H1 (cell line): ENCODE measurements around the gene BBS2. TPM values are rescaled to one million over a fixed set of nuclear protein-coding genes. Genes with fewer than 3 reads are reported as not detected.

ENCODE experiments used
- CTCF ChIA-PET: fragments of 300-600 bp; sonication (Branson Sonifier 250); formaldehyde crosslinking; loops from one replicate; lab custom pipeline; 2021; ENCODE audit not compliant: partially characterized antibody; lab: Charles Lee
- POLR2A ChIA-PET: fragments of 300-600 bp; sonication (Branson Sonifier 250); formaldehyde crosslinking; loops from one replicate; lab custom pipeline; 2021; ENCODE audit warnings: inconsistent platforms; ENCODE audit not compliant: partially characterized antibody; lab: Charles Lee
- DNase-seq, 2 experiments: peaks; one replicate each; pipeline versions ENCODE4 v3.0.0 to v3.0.0-alpha.2; 2010 to 2022; ENCODE audit warnings: low spot score in 2 of 2, low read depth in 1 of 2, mixed read lengths in 1 of 2
- FAIRE-seq: peaks from 2 replicates; lab custom pipeline; 2011; peaks lifted over from hg19 to GRCh38; lab: Jason Lieb, UNC
- H2AFZ ChIP-seq: 2 replicates; pipeline ENCODE4 v1.8.1; 2012; ENCODE audit warnings: low read length, inconsistent platforms
- H2AK5ac ChIP-seq: 2 replicates; pipeline ENCODE4 v1.6.1; 2013; ENCODE audit warnings: low read depth, low read length
- H2BK120ac ChIP-seq: replicated peaks from 2 replicates; pipeline ENCODE3; 2013; ENCODE audit warnings: low read depth, low read length, inconsistent platforms
- H2BK12ac ChIP-seq: 2 replicates; pipeline ENCODE4 v1.6.1; 2013; ENCODE audit warnings: low read depth, low read length
- H2BK15ac ChIP-seq: 2 replicates; pipeline ENCODE4 v1.6.1; 2013; ENCODE audit warnings: low read length
- H2BK20ac ChIP-seq: 2 replicates; pipeline ENCODE4 v1.6.1; 2013; ENCODE audit warnings: low read length
- H2BK5ac ChIP-seq: 2 replicates; pipeline ENCODE4 v1.6.1; 2013; ENCODE audit warnings: low read depth, low read length
- H3K14ac ChIP-seq: 2 replicates; pipeline ENCODE4 v1.6.1; 2013; ENCODE audit warnings: inconsistent platforms; ENCODE audit not compliant: insufficient read length
- H3K18ac ChIP-seq: 2 replicates; pipeline ENCODE4 v1.6.1; 2013; ENCODE audit warnings: low read length; ENCODE audit errors: extremely low read depth
- H3K23ac ChIP-seq: 2 replicates; pipeline ENCODE4 v1.6.1; 2013; ENCODE audit warnings: inconsistent platforms; ENCODE audit not compliant: insufficient read length
- H3K23me2 ChIP-seq: 2 replicates; pipeline ENCODE4 v1.6.1; 2013; ENCODE audit warnings: low read depth, low read length
- H3K27ac ChIP-seq: 2 replicates; pipeline ENCODE4 v1.6.1; 2011; ENCODE audit warnings: low read depth, low read length, inconsistent platforms
- H3K27me3 ChIP-seq, 4 experiments: replicated peaks in 1 of 4; 1 replicate in 1 of 4; 2 replicates in 3 of 4; pipeline versions ENCODE4 v1.6.1 to v1.8.1; 2011 to 2013; ENCODE audit warnings: low read length in 3 of 4, mild to moderate bottlenecking in 3 of 4, inconsistent platforms in 2 of 4, mixed read lengths in 2 of 4, moderate library complexity in 1 of 4; ENCODE audit not compliant: control insufficient read depth in 3 of 4, insufficient read depth in 3 of 4; ENCODE audit errors: extremely low read depth in 1 of 4
- H3K36me3 ChIP-seq, 4 experiments: 2 replicates each; pipeline versions ENCODE4 v1.6.1 to v1.8.1; 2011 to 2013; ENCODE audit warnings: mild to moderate bottlenecking in 4 of 4, low read length in 3 of 4, moderate library complexity in 2 of 4, control low read depth in 1 of 4, inconsistent platforms in 1 of 4; ENCODE audit not compliant: insufficient read depth in 4 of 4, control insufficient read depth in 2 of 4
- H3K4ac ChIP-seq: replicated peaks from 2 replicates; pipeline ENCODE3; 2013; ENCODE audit warnings: low read length, low read depth, mixed read lengths, inconsistent platforms; ENCODE audit not compliant: insufficient read length
- H3K4me1 ChIP-seq, 4 experiments: replicated peaks in 1 of 4; 1 replicate in 1 of 4; 2 replicates in 3 of 4; pipeline versions ENCODE4 v1.6.1 to v1.8.1; 2011 to 2013; ENCODE audit warnings: low read length in 3 of 4, inconsistent platforms in 2 of 4, mixed read lengths in 1 of 4; ENCODE audit not compliant: insufficient read depth in 4 of 4, control insufficient read depth in 3 of 4
- H3K4me2 ChIP-seq, 2 experiments: 2 replicates each; pipeline versions ENCODE4 v1.6.1 to v1.8.1; 2011 to 2013; ENCODE audit warnings: low read depth in 2 of 2, low read length in 2 of 2, control low read depth in 1 of 2, inconsistent platforms in 1 of 2, mild to moderate bottlenecking in 1 of 2; ENCODE audit not compliant: insufficient read depth in 1 of 2
- H3K4me3 ChIP-seq, 4 experiments: fragments of 200-600, 300-600 bp in 1 of 4; sonication (generic), shearing (Covaris generic), sonication (Bioruptor Twin) in 1 of 4; 2 replicates each; pipeline versions ENCODE4 v1.5.1 to v1.8.1; 2011 to 2016; ENCODE audit warnings: low read length in 4 of 4, low read depth in 3 of 4, control low read depth in 2 of 4, inconsistent platforms in 2 of 4, mild to moderate bottlenecking in 2 of 4, mixed read lengths in 1 of 4, moderate library complexity in 1 of 4; ENCODE audit not compliant: insufficient read depth in 2 of 4; ENCODE audit errors: extremely low read depth in 1 of 4
- H3K56ac ChIP-seq: replicated peaks from 2 replicates; pipeline ENCODE3; 2013; ENCODE audit warnings: low read depth, mild to moderate bottlenecking, mixed read lengths, low read length, inconsistent platforms; ENCODE audit not compliant: insufficient read length
- H3K79me1 ChIP-seq: 2 replicates; pipeline ENCODE4 v1.6.1; 2013; ENCODE audit warnings: low read depth, low read length, control low read depth
- H3K79me2 ChIP-seq, 2 experiments: 2 replicates each; pipeline versions ENCODE4 v1.6.1 to v1.8.1; 2012 to 2013; ENCODE audit warnings: low read length in 2 of 2, mild to moderate bottlenecking in 2 of 2, inconsistent platforms in 1 of 2; ENCODE audit not compliant: insufficient read depth in 2 of 2, control insufficient read depth in 1 of 2
- H3K9ac ChIP-seq, 4 experiments: replicated peaks in 1 of 4; 1 replicate in 1 of 4; 2 replicates in 3 of 4; pipeline versions ENCODE4 v1.6.1 to v1.8.1; 2011 to 2013; ENCODE audit warnings: low read depth in 3 of 4, low read length in 3 of 4, control low read depth in 2 of 4, mild to moderate bottlenecking in 2 of 4, moderate library complexity in 2 of 4, inconsistent platforms in 1 of 4; ENCODE audit errors: extremely low read depth in 1 of 4
- H3K9me3 ChIP-seq, 2 experiments: 2 replicates each; pipeline versions ENCODE4 v1.6.1 to v1.8.1; 2012 to 2013; ENCODE audit warnings: mild to moderate bottlenecking in 2 of 2, moderate library complexity in 2 of 2, control low read depth in 1 of 2, inconsistent platforms in 1 of 2, low read depth in 1 of 2, low read length in 1 of 2, mixed read lengths in 1 of 2; ENCODE audit not compliant: insufficient read depth in 2 of 2
- H4K20me1 ChIP-seq, 2 experiments: replicated peaks in 1 of 2; 2 replicates each; pipeline versions ENCODE3 to v1.8.1; 2011 to 2013; ENCODE audit warnings: inconsistent platforms in 2 of 2, low read length in 2 of 2, mild to moderate bottlenecking in 1 of 2; ENCODE audit not compliant: insufficient read depth in 2 of 2, control insufficient read depth in 1 of 2
- H4K5ac ChIP-seq: 2 replicates; pipeline ENCODE4 v1.6.1; 2013; ENCODE audit warnings: low read length, low read depth, mixed read lengths, inconsistent platforms; ENCODE audit not compliant: insufficient read length
- H4K8ac ChIP-seq: 2 replicates; pipeline ENCODE4 v1.8.0; 2013; ENCODE audit warnings: mild to moderate bottlenecking, moderate library complexity, low read length, inconsistent platforms; ENCODE audit not compliant: insufficient read depth; ENCODE audit errors: extremely low read depth
- H4K91ac ChIP-seq: replicated peaks from 2 replicates; pipeline ENCODE3; 2013; ENCODE audit warnings: low read length, mixed read lengths, inconsistent platforms; ENCODE audit not compliant: insufficient read length
- CEBPB ChIP-seq: IDR thresholded peaks from 2 replicates; pipeline ENCODE4 v1.6.1; 2012; ENCODE audit warnings: low read depth, low read length
- CTBP2 ChIP-seq: IDR thresholded peaks from 2 replicates; pipeline ENCODE4 v1.7.0; 2011; ENCODE audit warnings: borderline replicate concordance, mild to moderate bottlenecking, moderate library complexity, mixed read lengths, low read length; ENCODE audit not compliant: insufficient read depth, insufficient read length
- HDAC2 ChIP-seq, 2 experiments: fragments of 300-600 bp in 1 of 2; sonication (generic) in 1 of 2; IDR thresholded peaks; 2 replicates each; pipeline ENCODE4 v1.6.1; 2011 to 2012; ENCODE audit warnings: low read depth in 2 of 2, low read length in 2 of 2, mild to moderate bottlenecking in 2 of 2, moderate library complexity in 2 of 2, borderline replicate concordance in 1 of 2, inconsistent platforms in 1 of 2
- JUND ChIP-seq: IDR thresholded peaks from 2 replicates; pipeline ENCODE4 v1.6.1; 2011; ENCODE audit warnings: mild to moderate bottlenecking, improper control_type of control experiment, low read length
- KDM1A ChIP-seq: fragments of 200-600, 300-600 bp; sonication (generic); IDR thresholded peaks from 2 replicates; pipeline ENCODE4 v1.7.1; 2016; ENCODE audit warnings: mild to moderate bottlenecking, low read length, borderline replicate concordance
- KDM5A ChIP-seq: fragments of 200-600 bp; IDR thresholded peaks from 2 replicates; pipeline ENCODE4 v1.7.1; 2012; ENCODE audit warnings: mild to moderate bottlenecking, low read length, inconsistent platforms, mixed read lengths
- RNF2 ChIP-seq: fragments of 200-900, 300-1000 bp; sonication (generic); IDR thresholded peaks from 2 replicates; pipeline ENCODE4 v1.7.1; 2016; ENCODE audit warnings: borderline replicate concordance, low read depth, mild to moderate bottlenecking, antibody characterized with exemption, low read length; ENCODE audit not compliant: poor library complexity, severe bottlenecking; ENCODE audit errors: missing control alignments
- SIRT6 ChIP-seq: IDR thresholded peaks from one replicate; pipeline ENCODE4 v1.7.1; 2012; ENCODE audit warnings: low read length, inconsistent platforms
- TAF1 ChIP-seq: IDR thresholded peaks from 2 replicates; pipeline ENCODE4 v1.6.1; 2011; ENCODE audit warnings: mild to moderate bottlenecking, low read depth, low read length
- TCF12 ChIP-seq: IDR thresholded peaks from 2 replicates; pipeline ENCODE4 v1.6.1; 2011; ENCODE audit warnings: low read depth, mild to moderate bottlenecking, low read length
- WGBS, 2 experiments: shearing (Covaris generic) in 1 of 2; methylation state at CpG; one replicate each; pipeline versions ENCODE4 v1.1.6 to v1.1.7; 2013 to 2015; ENCODE audit warnings: low lambda C conversion rate in 2 of 2, mixed read lengths in 2 of 2, inconsistent platforms in 1 of 2, low coverage in 1 of 2, missing lambda C conversion rate in 1 of 2; ENCODE audit not compliant: insufficient replicate concordance in 2 of 2, insufficient coverage in 1 of 2, insufficient read length in 1 of 2; ENCODE audit errors: extremely low coverage in 1 of 2, missing lambda C conversion rate in 1 of 2; 5-methylcytosine and 5-hydroxymethylcytosine counted together
- polyA plus RNA-seq, 7 experiments: library from polyadenylated mRNA; depleted of rRNA in 3 of 7; stranded (reverse) in 5 of 7; unstranded in 2 of 7; fragments of >200 nt in 5 of 7; fragments of 200-250 nt in 2 of 7; gene quantifications; 1 replicate in 5 of 7; 2 replicates in 1 of 7; 4 replicates in 1 of 7; pipeline versions ENCODE4 v1.2.1 to v1.2.3, GENCODE V29; 2011 to 2013; ENCODE audit warnings: missing spikeins in 2 of 7, mixed read lengths in 2 of 7
- total RNA-seq: library from RNA; stranded (reverse); fragmentation: NEBNext Ultra II Directional; extraction: Animal tissue kit (Norgen Biotek cat#: 25700); gene quantifications from 2 replicates; pipeline ENCODE4 v1.2.1, GENCODE V29; 2021
- TF ChIP-seq, protein P1 (sequence below): IDR thresholded peaks from 2 replicates; pipeline ENCODE4 v1.6.1; 2012; ENCODE audit warnings: inconsistent platforms
- TF ChIP-seq, protein P2 (sequence below): IDR thresholded peaks from 2 replicates; pipeline ENCODE4 v1.6.1; 2012; ENCODE audit warnings: inconsistent platforms

BBS2 gene
- total and polyA plus RNA-seq, 2 of the 8 experiments (the other 6 are each of a cell fraction or from before 2014, with no cell fraction given) = 12.3 to 15.1 TPM

DNA sequence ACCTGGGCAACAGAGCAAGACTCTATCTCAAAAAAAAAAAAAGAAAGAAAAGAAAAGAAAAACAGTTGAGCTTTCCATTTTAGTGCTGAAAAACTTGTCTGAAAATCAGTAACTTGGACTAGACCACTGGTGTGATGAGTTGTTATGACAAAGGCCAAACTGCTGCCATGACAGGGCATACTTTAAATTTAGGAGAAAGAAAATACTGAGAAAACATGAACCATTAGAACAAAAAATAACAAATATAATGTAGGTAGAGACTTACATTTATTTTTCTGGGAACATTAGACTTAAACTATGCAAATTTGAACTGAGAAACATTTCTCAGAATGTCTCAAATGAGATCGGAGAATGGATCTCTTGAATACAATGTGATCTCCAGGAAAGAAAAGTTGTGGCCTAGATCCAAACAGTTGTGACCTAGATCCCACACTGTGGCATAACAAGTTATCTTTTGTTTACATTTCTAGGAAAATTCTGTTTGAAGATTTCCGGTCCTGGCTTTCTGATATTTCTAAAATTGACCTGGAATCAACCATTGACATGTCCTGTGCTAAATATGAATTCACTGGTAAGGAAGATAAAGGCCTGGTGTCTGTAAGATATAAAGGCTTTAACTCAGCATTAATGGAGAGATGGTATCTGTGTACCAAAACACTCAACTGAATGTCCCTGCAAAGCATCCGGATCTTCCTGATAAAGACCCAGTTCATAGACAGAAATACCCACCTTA is 57.6 kb downstream of the BBS2 start:
- no peak overlapping the region for H3K4me3 ChIP-seq
- H3K56ac ChIP-seq = no peak overlapping the region
- H2AK5ac ChIP-seq = no peak overlapping the region
- no peaks in the 10 kb centered on the region for H4K20me1 ChIP-seq
- FAIRE-seq (no peak), DNase-seq (no peak)
- H2BK15ac ChIP-seq = no peak overlapping the region
- no peaks in the 10 kb centered on the region for H3K79me1 ChIP-seq
- no peak overlapping the region for H4K5ac ChIP-seq
- H3K9me3 ChIP-seq = no peaks in the 10 kb centered on the region
- no peak overlapping the region for H3K4ac ChIP-seq
- H4K8ac ChIP-seq = no peak overlapping the region
- ChIA-PET POLR2A (interaction anchor here (1.0 to 1.7 kb wide), 4 partner anchors 9 to 19 kb away, joined by 3 to 9 read pairs (median 4); no protein-coding TSS in a partner anchor), CTCF (no interaction called here)
- H3K27me3 ChIP-seq = no peaks in the 10 kb centered on the region
- no peak overlapping the region for H2AFZ ChIP-seq
- H3K23me2 ChIP-seq = no peaks in the 10 kb centered on the region
- no peak overlapping the region for H4K91ac ChIP-seq
- H2BK120ac ChIP-seq = no peak overlapping the region
- peaks cover 10 to 72% (median 46%) of the 10 kb centered on the region in 4 experiments for H3K36me3 ChIP-seq
- no peak overlapping the region for H3K27ac ChIP-seq
- H3K79me2 ChIP-seq = no peaks in the 10 kb centered on the region
- no peak overlapping the region for H2BK20ac ChIP-seq
- 91% methylated on average over 3 of the region's 3 CpGs; no CpG with 5 or more reads in 1 of the 2 experiments for WGBS, 2 experiments
- H3K18ac ChIP-seq = no peak overlapping the region
- H2BK5ac ChIP-seq = no peak overlapping the region
- H3K4me2 ChIP-seq = no peak overlapping the region
- H3K23ac ChIP-seq = no peak overlapping the region
- no peak overlapping the region for H3K9ac ChIP-seq
- no peaks in the 10 kb centered on the region for H3K4me1 ChIP-seq
- H2BK12ac ChIP-seq = no peak overlapping the region
- no peak overlapping the region for H3K14ac ChIP-seq
- TF ChIP-seq TCF12 (no peak), KDM5A (no peak), KDM1A (no peak), CTBP2 (no peak), RNF2 (no peak), JUND (no peak), HDAC2 (IDR thresholded peaks at IDR 0.05; ENCODE audit: borderline replicate concordance in 1 of 2, low read depth in 2 of 2, low read length in 2 of 2) (no peak), TAF1 (no peak), CEBPB (no peak), SIRT6 (no peak)
- TF ChIP-seq, protein P1, sequence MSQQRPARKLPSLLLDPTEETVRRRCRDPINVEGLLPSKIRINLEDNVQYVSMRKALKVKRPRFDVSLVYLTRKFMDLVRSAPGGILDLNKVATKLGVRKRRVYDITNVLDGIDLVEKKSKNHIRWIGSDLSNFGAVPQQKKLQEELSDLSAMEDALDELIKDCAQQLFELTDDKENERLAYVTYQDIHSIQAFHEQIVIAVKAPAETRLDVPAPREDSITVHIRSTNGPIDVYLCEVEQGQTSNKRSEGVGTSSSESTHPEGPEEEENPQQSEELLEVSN = no peak
- TF ChIP-seq, protein P2, sequence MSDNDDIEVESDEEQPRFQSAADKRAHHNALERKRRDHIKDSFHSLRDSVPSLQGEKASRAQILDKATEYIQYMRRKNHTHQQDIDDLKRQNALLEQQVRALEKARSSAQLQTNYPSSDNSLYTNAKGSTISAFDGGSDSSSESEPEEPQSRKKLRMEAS = no peak
